HG02798 (cell line): ENCODE data around the gene CCDC136.

ENCODE experiments used
- ATAC-seq: cut with Tn5 transposase; IDR thresholded peaks from one replicate; pipeline ENCODE4 v1.9.1; 2021; ENCODE audit warnings: mild to moderate bottlenecking; ENCODE audit not compliant: unreplicated experiment, poor library complexity

The CCDC136 gene

DNA sequence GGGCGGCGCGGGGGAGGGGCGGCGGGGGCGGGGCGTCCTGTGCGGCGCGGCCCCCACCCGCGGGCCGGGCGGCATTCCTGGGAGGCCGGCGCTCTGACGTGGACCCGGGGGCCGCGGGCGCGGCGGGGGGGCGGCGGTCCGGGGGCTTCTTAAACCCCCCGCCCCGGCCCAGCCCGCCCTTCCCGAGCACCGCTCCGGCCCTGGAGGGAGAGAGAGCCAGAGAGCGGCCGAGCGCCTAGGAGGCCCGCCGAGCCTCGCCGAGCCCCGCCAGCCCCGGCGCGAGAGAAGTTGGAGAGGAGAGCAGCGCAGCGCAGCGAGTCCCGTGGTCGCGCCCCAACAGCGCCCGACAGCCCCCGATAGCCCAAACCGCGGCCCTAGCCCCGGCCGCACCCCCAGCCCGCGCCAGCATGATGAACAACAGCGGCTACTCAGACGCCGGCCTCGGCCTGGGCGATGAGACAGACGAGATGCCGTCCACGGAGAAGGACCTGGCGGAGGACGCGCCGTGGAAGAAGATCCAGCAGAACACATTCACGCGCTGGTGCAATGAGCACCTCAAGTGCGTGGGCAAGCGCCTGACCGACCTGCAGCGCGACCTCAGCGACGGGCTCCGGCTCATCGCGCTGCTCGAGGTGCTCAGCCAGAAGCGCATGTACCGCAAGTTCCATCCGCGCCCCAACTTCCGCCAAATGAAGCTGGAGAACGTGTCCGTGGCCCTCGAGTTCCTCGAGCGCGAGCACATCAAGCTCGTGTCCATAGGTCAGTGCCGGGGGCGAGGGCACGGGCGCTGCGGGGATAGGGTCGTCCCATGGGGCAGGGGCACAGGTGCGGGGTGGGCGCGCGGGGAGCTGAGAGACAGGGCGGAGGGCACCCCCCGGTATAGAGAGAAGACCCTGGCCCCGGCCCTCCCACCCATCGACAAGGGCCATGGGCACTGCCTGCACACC, 38.7 kb downstream of the CCDC136 start, which contains the start of gene FLNC:
FLNC (plus strand) TSS at position 176 of the 947 bp plus-strand sequence; CDS start at position 408, 232 bp downstream.
- ATAC-seq: no peak

- ATAC-seq: no peak
Measured at GRCh38 chr7:128831178-128831993, 39.6 kb downstream of the CCDC136 start.

GRCh38 chr7:128831994-128832879, 40.5 kb downstream of the CCDC136 start:
- no peak for ATAC-seq

GRCh38 chr7:128832880-128833147, 41.0 kb downstream of the CCDC136 start:
- ATAC-seq: no peak

DNA sequence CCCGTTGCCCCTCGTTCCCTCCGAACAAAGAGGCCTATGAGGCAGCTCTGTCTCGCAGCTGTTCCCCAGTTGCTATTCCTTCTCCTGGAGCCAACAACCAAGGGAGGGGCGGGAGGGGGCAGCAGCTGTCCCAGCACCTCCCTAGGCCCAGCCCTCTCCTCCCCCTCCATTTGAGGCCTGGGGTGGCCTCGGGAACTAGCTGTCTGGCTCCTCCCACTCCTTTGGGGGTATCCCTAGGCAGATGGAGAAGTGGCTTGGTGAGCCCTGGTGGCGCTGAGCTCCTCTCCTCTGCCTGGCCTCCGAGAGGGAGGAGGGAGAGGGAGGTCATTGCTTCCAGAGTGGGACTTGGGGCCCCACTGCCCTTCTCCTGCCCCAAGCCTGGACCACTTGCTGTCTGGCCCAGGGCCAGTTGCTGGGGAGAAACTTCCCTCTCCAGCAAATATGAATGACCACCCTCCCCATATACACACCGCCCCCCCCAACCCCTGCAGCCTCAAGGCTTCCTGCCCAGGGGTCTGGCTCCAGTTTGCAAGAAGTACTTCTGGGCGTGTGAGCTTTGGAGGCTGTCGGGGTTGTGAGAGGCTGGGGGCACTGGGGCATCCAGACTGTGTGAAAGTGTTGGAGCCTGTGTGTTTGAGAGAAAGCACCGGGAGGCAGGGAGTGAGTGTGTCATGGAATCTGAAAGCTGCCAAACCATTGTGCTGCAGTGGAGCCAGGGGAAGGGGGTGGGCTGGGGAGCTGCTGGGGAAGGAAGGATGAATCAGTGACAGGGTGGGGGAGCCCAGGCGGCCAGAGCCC, 41.6 kb downstream of the CCDC136 start:
- no peak for ATAC-seq

- ATAC-seq: no peak
Measured at GRCh38 chr7:128833946-128834325, 42.2 kb downstream of the CCDC136 start.

GRCh38 chr7:128835231-128835751, 43.5 kb downstream of the CCDC136 start:
- no peak for ATAC-seq

DNA sequence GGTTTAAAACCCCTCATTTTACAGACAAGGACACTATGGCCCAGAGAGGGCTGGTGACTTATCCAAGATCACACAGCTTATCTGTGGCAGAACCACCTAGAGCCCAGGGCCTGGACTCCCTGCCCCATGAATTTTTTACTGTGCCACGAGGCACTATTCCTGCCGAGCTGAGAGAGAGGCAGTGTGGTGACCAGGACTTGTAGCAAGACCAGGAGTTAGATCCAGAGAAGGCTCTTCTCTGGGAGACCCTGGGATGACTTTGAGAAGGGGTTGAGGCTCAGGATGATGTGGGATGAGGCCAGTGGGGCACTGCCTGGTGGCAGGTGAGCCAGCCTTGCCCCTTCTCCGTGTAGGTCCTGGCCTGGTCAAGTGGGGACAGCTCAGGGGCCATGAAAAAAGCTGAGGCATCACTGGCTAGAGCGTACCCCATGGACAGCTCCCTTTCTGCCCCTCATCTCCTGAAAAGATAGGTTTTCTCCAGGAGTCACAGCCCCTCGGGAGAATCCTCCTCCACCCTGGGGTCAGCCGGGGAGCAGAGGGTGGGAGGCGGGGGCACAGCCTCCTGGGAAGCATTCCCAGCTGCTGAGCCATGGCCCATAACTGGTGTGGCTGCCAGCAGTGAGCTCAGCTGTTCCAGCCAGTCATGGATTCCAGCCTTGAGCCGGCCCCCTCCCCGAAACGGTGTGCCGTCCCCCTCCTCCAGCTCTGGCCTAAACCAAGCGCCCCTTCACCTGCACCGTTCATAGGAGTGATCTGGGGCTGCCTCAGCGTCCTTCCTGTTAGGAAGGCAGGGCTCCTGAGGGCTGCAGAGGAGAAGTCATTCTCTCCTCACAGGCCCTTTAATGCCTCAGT, 44.2 kb downstream of the CCDC136 start:
- ATAC-seq: no peak

DNA sequence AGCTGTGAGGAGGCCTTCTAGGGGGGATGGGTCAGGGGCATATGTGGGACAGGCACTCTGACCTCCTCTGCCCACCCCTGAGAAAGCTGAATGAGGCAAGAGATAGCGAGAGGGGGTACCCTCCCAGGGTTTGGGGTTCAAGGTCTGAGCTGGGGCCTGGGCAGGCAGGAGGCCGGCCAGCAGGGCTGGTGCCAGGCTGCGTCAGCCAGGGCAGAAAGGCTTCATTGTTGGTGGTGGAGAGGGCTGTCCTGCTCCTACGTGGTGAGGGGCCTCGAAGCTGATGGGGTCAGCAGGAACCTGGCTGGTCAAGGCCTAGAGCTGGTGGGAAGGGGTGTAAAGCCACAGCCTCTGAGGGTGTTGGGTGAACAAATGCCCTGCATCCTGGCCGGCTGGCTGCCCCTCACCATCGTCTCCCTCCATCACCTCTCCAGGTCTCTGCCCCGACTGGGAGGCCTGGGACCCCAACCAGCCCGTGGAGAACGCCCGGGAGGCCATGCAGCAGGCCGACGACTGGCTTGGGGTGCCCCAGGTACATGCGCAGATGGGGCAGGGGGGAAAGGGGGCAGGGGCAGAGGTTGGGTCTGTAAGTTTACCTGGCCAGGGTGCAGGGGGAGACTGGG, 45.1 kb downstream of the CCDC136 start:
- no peak for ATAC-seq

DNA sequence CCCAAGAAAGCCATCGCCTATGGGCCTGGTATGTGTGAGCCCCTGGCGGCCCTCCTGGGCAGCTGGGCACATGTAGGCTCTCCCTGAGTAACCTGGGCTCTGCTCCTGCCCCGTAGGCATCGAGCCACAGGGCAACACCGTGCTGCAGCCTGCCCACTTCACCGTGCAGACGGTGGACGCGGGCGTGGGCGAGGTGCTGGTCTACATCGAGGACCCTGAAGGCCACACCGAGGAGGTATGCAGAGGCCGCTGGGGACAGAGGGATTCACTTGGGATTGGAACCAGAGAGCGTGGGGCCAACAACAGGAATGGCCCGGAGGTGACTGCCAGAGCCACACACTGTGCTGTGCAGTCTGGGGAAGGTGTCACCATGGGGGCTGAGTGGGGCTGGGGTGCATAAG, 45.8 kb downstream of the CCDC136 start:
- ATAC-seq: no peak

DNA sequence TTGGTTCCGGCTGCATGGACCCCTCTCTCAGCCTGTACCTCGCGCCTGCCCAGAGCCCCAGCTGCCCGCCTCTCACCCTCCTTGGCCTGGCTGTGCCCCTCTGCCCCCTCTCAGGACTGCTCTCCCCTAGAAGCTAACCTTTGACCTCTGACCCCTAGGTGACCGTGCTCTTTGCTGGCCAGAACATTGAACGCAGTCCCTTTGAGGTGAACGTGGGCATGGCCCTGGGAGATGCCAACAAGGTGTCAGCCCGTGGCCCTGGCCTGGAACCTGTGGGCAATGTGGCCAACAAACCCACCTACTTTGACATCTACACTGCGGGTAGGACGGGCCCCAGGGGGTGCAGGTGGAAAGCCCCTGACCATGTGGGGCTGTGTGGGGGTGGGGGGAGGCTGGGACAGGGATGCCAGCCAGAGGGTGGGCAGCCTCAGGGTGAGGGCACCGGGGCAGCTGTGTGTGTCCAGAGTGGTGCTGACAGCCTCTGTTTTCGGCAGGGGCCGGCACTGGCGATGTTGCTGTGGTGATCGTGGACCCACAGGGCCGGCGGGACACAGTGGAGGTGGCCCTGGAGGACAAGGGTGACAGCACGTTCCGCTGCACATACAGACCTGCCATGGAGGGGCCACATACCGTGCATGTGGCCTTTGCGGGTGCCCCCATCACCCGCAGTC, 46.5 kb downstream of the CCDC136 start:
- ATAC-seq: no peak

DNA sequence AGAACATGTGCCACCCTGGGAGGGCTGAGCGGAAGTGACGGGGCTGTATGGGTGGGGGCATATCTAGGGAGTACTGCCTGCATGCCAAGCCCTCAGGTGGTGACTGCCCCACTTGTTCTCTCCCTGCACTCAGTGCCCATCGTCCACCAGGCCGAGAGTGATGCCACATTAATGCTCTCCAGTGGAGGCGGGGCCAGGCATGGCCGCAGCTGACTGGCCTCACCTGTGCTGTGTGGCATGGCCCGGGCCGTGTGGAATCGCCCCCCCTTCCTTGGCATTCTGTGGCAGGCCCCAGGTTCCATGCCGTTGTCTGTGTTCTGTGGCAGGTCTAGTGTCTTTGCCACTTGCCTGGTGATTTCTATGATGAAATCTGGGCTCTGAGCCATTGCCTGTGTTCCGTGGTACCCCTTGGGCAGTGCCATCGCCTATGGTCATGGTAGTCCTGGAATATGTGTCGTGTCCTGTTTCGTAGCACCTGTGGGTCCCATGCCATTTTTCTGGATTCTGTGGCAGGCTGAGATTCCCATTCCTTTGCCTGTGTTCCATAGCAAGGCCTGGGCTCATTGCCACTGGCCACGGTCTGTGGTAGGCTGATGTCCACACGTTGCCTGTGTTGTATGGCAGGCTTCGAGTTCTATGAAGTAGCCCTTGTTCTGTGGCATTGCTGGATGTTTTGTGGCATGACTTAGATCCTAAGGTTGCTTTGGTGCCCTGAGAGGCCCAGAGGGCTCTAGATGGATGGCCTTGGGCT, 47.4 kb downstream of the CCDC136 start:
- ATAC-seq: no peak

DNA sequence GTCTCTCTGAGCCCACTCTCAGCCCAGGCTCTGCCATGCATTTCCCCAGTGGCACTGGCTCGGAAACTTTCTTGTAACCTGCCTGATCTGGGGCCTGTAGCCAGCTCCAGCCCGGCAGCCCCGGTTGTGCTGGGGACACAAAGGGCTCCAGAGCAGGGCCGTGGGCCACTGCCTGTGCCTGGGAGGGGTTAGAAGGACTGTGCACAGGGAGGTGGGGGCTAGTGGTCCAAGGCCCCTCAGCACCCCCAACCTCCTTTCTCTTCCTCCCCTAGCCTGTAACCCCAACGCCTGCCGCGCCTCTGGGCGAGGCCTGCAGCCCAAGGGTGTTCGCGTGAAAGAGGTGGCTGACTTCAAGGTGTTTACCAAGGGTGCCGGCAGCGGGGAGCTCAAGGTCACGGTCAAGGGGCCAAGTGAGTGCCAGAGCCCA, 48.0 kb downstream of the CCDC136 start:
- ATAC-seq: no peak

DNA sequence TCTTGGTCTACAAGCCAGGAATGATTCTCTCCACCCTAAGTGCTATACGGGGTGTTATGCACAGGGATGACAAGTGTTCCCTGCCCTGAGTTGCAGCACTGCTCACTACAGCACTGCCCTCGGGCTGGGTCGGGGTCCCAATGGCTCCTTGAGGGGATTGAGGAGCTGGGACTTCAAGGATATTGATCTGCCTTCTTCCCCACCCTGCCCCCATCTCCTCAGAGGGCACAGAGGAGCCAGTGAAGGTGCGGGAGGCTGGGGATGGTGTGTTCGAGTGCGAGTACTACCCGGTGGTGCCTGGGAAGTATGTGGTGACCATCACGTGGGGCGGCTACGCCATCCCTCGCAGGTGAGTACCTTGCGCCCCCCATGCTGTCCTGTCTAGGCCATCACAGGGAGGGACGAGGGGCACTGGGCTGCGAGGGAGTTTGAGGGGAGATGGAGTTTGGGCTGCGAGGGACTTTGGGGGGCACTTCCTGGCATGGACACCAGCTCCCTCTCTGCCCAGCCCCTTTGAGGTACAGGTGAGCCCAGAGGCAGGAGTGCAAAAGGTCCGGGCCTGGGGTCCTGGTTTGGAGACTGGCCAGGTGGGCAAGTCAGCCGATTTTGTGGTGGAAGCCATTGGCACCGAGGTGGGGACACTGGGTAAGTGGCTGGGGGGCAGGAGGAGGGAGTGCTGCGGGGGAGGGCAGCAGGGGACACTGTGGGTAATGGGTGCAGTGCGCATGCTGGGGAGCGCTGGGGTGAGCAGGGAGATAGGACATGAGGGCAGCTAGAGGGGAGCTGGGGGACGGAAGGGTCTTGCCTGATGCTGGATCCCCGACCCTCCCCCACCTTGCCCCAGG, 48.8 kb downstream of the CCDC136 start:
- ATAC-seq: no peak

GRCh38 chr7:128841171-128841690, 49.5 kb downstream of the CCDC136 start:
- no peak for ATAC-seq
